Measurements from ENCODE around the gene DRAXIN.

DRAXIN gene

GRCh38 chr1:11707621-11708276 is 16.2 kb downstream of the DRAXIN start:
- no peak overlapping the region for H3K9ac ChIP-seq (ENCODE audit: low read depth, low read length)
- no peaks in the 10 kb centered on the region for H3K36me3 ChIP-seq (ENCODE audit: insufficient read depth, low read length)
- DNase-seq = peak; percentile 38
- ATAC-seq (ENCODE audit: insufficient read depth, low read depth) = peak; percentile 39; the same call in 1 of the 3 replicates
- no peak for TF ChIP-seq EZH2 (IDR thresholded peaks at IDR 0.05; ENCODE audit: borderline replicate concordance, low read depth, low read length, severe bottlenecking)
- TF ChIP-seq CTCF (IDR thresholded peaks at IDR 0.05; ENCODE audit: borderline replicate concordance, extremely low read depth, low read length, poor library complexity, severe bottlenecking) = no peak
- H4K20me1 ChIP-seq (ENCODE audit: insufficient read depth, low read length) = peaks cover 7% of the 10 kb centered on the region
- H2AFZ ChIP-seq (ENCODE audit: low read depth, low read length) = no peak overlapping the region
- H3K9me3 ChIP-seq (ENCODE audit: insufficient read depth, low read length, severe bottlenecking) = no peaks in the 10 kb centered on the region
- no peaks in the 10 kb centered on the region for H3K27me3 ChIP-seq (ENCODE audit: insufficient read depth, low read length, poor library complexity)
- no peaks in the 10 kb centered on the region for H3K4me1 ChIP-seq (ENCODE audit: insufficient read depth, low read length)
- no peak overlapping the region for H3K4me3 ChIP-seq (ENCODE audit: low read depth in 1 of 2, low read length in 2 of 2)
- H3K4me2 ChIP-seq (ENCODE audit: insufficient read depth, low read length) = no peak overlapping the region
- H3K79me2 ChIP-seq (ENCODE audit: insufficient read depth, low read length) = no peaks in the 10 kb centered on the region
- H3K27ac ChIP-seq (ENCODE audit: low read length) = no peak overlapping the region

GRCh38 chr1:11708554-11709350 is 17.2 kb downstream of the DRAXIN start:
- DNase-seq (no peak), ATAC-seq (ENCODE audit: insufficient read depth, low read depth) (no peak)
- no peaks in the 10 kb centered on the region for H3K36me3 ChIP-seq (ENCODE audit: insufficient read depth, low read length)
- H4K20me1 ChIP-seq (ENCODE audit: insufficient read depth, low read length) = peaks cover 4% of the 10 kb centered on the region; the same call in 1 of the 2 replicates
- H3K79me2 ChIP-seq (ENCODE audit: insufficient read depth, low read length) = no peaks in the 10 kb centered on the region
- H3K9me3 ChIP-seq (ENCODE audit: insufficient read depth, low read length, severe bottlenecking) = no peaks in the 10 kb centered on the region
- H3K27ac ChIP-seq (ENCODE audit: low read length) = no peak overlapping the region
- TF ChIP-seq CTCF (IDR thresholded peaks at IDR 0.05; ENCODE audit: borderline replicate concordance, extremely low read depth, low read length, poor library complexity, severe bottlenecking) (no peak), EZH2 (IDR thresholded peaks at IDR 0.05; ENCODE audit: borderline replicate concordance, low read depth, low read length, severe bottlenecking) (no peak)
- H3K9ac ChIP-seq (ENCODE audit: low read depth, low read length) = no peak overlapping the region
- no peaks in the 10 kb centered on the region for H3K27me3 ChIP-seq (ENCODE audit: insufficient read depth, low read length, poor library complexity)
- H3K4me2 ChIP-seq (ENCODE audit: insufficient read depth, low read length) = no peak overlapping the region
- no peak overlapping the region for H2AFZ ChIP-seq (ENCODE audit: low read depth, low read length)
- H3K4me3 ChIP-seq (ENCODE audit: low read depth in 1 of 2, low read length in 2 of 2) = no peak overlapping the region
- no peaks in the 10 kb centered on the region for H3K4me1 ChIP-seq (ENCODE audit: insufficient read depth, low read length)

GRCh38 chr1:11711490-11711889 is 20.0 kb downstream of the DRAXIN start:
- Histone ChIP-seq H3K9me3 (ENCODE audit: insufficient read depth, low read length, severe bottlenecking) (no peaks in the 10 kb centered on the region), H3K27ac (ENCODE audit: low read length) (no peak overlapping the region), H3K27me3 (ENCODE audit: insufficient read depth, low read length, poor library complexity) (no peaks in the 10 kb centered on the region), H3K4me2 (ENCODE audit: insufficient read depth, low read length) (no peak overlapping the region), H3K79me2 (ENCODE audit: insufficient read depth, low read length) (no peaks in the 10 kb centered on the region), H2AFZ (ENCODE audit: low read depth, low read length) (no peak overlapping the region), H3K4me3 (ENCODE audit: low read depth in 1 of 2, low read length in 2 of 2) (no peak overlapping the region), H3K36me3 (ENCODE audit: insufficient read depth, low read length) (no peaks in the 10 kb centered on the region), H4K20me1 (ENCODE audit: insufficient read depth, low read length) (peaks cover 4% of the 10 kb centered on the region; the same call in 1 of the 2 replicates), H3K4me1 (ENCODE audit: insufficient read depth, low read length) (no peaks in the 10 kb centered on the region), H3K9ac (ENCODE audit: low read depth, low read length) (no peak overlapping the region)
- no peak for TF ChIP-seq EZH2 (IDR thresholded peaks at IDR 0.05; ENCODE audit: borderline replicate concordance, low read depth, low read length, severe bottlenecking)
- no peak for TF ChIP-seq CTCF (IDR thresholded peaks at IDR 0.05; ENCODE audit: borderline replicate concordance, extremely low read depth, low read length, poor library complexity, severe bottlenecking)
- DNase-seq (no peak), ATAC-seq (ENCODE audit: insufficient read depth, low read depth) (no peak)
